A549 (cell line): Measurements from ENCODE around the gene PARVB. TPM values are rescaled to one million over a fixed set of nuclear protein-coding genes. Genes with fewer than 3 reads are reported as not detected.

Experiments
- ATAC-seq, 2 experiments: fragments of 200-7000 bp in 1 of 2; fragments of >200 bp in 1 of 2; cut with Nextera tagmentation in 1 of 2; cut with Tn5 transposase in 1 of 2; 3 replicates each; pipeline versions ENCODE4 v1.8.0 to v1.9.1; 2018 to 2020; ENCODE audit warnings: mild to moderate bottlenecking in 1 of 2, moderate library complexity in 1 of 2
- CTCF ChIA-PET: fragments of 300-600 bp; sonication (Branson Sonifier 250); formaldehyde crosslinking; extraction: SDS; loops from one replicate; lab custom pipeline; 2021; ENCODE audit warnings: antibody characterized with exemption, inconsistent platforms; lab: Yijun Ruan, JAX
- POLR2A ChIA-PET: fragments of 350-600 bp; formaldehyde crosslinking; extraction: SDS; loops from one replicate; lab custom pipeline; 2021; ENCODE audit warnings: antibody characterized with exemption, inconsistent platforms; lab: Yijun Ruan, JAX
- DNase-seq, 2 experiments: peaks; one replicate each; pipeline versions ENCODE4 v3.0.0 to v3.0.0-alpha.2; 2011 to 2016; ENCODE audit warnings: low read depth in 1 of 2, low spot score in 1 of 2
- FAIRE-seq: peaks from 2 replicates; lab custom pipeline; 2011; peaks lifted over from hg19 to GRCh38; lab: Jason Lieb, UNC
- H3K27ac ChIP-seq, 2 experiments: fragments of >200 bp; sonication (Bioruptor Twin); formaldehyde crosslinking; 3 replicates each; pipeline ENCODE4 v1.5.1; 2016 to 2017
- H3K4me1 ChIP-seq: fragments of >200 bp; sonication (Bioruptor Twin); formaldehyde crosslinking; 3 replicates; pipeline ENCODE4 v1.6.1; 2016
- H3K4me2 ChIP-seq: fragments of >200 bp; sonication (Bioruptor Twin); formaldehyde crosslinking; 3 replicates; pipeline ENCODE4 v1.6.1; 2016
- H3K4me3 ChIP-seq: fragments of >200 bp; sonication (Bioruptor Twin); formaldehyde crosslinking; 3 replicates; pipeline ENCODE4 v1.5.1; 2016
- H3K9me3 ChIP-seq: fragments of >200 bp; sonication (Bioruptor Twin); formaldehyde crosslinking; 3 replicates; pipeline ENCODE4 v1.6.1; 2016
- ATOH8 ChIP-seq: fragments of 250-450 bp; sonication (Bioruptor Pico); IDR thresholded peaks from 2 replicates; pipeline ENCODE4 v1.5.0; 2020; ENCODE audit warnings: low read depth, mild to moderate bottlenecking, moderate library complexity
- CHD2 ChIP-seq: fragments of 150-350 bp; IDR thresholded peaks from 2 replicates; pipeline ENCODE4 v1.6.1; 2014; ENCODE audit warnings: low read length; ENCODE audit not compliant: partially characterized antibody
- CHD4 ChIP-seq: fragments of 200-600 bp; sonication (generic); IDR thresholded peaks from 2 replicates; pipeline ENCODE4 v1.6.1; 2016; ENCODE audit warnings: antibody characterized with exemption, mild to moderate bottlenecking, borderline replicate concordance
- CTCF ChIP-seq: fragments of >200 bp; sonication (Bioruptor Twin); formaldehyde crosslinking; IDR thresholded peaks from 3 replicates; pipeline ENCODE4 v1.5.1; 2016
- ELK1 ChIP-seq: fragments of 150-350 bp; IDR thresholded peaks from 2 replicates; pipeline ENCODE4 v1.6.1; 2014; ENCODE audit warnings: low read depth, mild to moderate bottlenecking, low read length
- EP300 ChIP-seq, 2 experiments: fragments of >200 bp; sonication (Bioruptor Twin); formaldehyde crosslinking; IDR thresholded peaks; 2 replicates in 1 of 2; 3 replicates in 1 of 2; pipeline ENCODE4 v1.6.1; 2016 to 2017
- FOXS1 ChIP-seq: fragments of 250-450 bp; sonication (Bioruptor Pico); IDR thresholded peaks from 2 replicates; pipeline ENCODE4 v1.5.0; 2020; ENCODE audit warnings: mild to moderate bottlenecking, moderate library complexity
- HOXA7 ChIP-seq: fragments of 250-450 bp; sonication (Bioruptor Pico); IDR thresholded peaks from 2 replicates; pipeline ENCODE4 v1.5.0; 2020; ENCODE audit warnings: mild to moderate bottlenecking, moderate library complexity
- HOXB13 ChIP-seq: fragments of 250-450 bp; sonication (Bioruptor Pico); IDR thresholded peaks from 2 replicates; pipeline ENCODE4 v1.5.0; 2020; ENCODE audit warnings: low read depth, mild to moderate bottlenecking, moderate library complexity
- JUNB ChIP-seq: fragments of >200 bp; sonication (Bioruptor Twin); formaldehyde crosslinking; IDR thresholded peaks from 2 replicates; pipeline ENCODE4 v1.6.1; 2016
- MAX ChIP-seq: IDR thresholded peaks from 2 replicates; pipeline ENCODE4 v1.6.1; 2012
- MAZ ChIP-seq: fragments of 150-350 bp; IDR thresholded peaks from 2 replicates; pipeline ENCODE4 v1.6.1; 2014; ENCODE audit warnings: antibody characterized with exemption, low read depth, low read length, borderline replicate concordance
- POLR2A ChIP-seq: IDR thresholded peaks from 2 replicates; pipeline ENCODE4 v1.6.1; 2012; ENCODE audit warnings: mild to moderate bottlenecking, low read length
- POLR2AphosphoS2 ChIP-seq: conservative IDR thresholded peaks from 2 replicates; pipeline ENCODE4 v1.6.1; 2012; ENCODE audit warnings: low read length, improper control_type of control experiment, inconsistent platforms
- REST ChIP-seq: fragments of 200-600 bp; sonication (generic); IDR thresholded peaks from 2 replicates; pipeline ENCODE4 v1.6.1; 2016; ENCODE audit warnings: antibody characterized with exemption, mild to moderate bottlenecking, moderate library complexity
- SREBF2 ChIP-seq: fragments of 450-650 bp; IDR thresholded peaks from 2 replicates; pipeline ENCODE4 v1.6.1; 2014; ENCODE audit warnings: mild to moderate bottlenecking, moderate library complexity
- TP53 ChIP-seq: fragments of 250-450 bp; sonication (Bioruptor Pico); IDR thresholded peaks from 2 replicates; pipeline ENCODE4 v1.5.0; 2021; ENCODE audit warnings: mild to moderate bottlenecking, moderate library complexity
- USF2 ChIP-seq: fragments of 450-650 bp; IDR thresholded peaks from 2 replicates; pipeline ENCODE4 v1.6.1; 2014; ENCODE audit warnings: antibody characterized with exemption
- ZNF302 ChIP-seq: fragments of 250-450 bp; sonication (Bioruptor Pico); IDR thresholded peaks from 2 replicates; pipeline ENCODE4 v1.9.0; 2021; ENCODE audit warnings: inconsistent platforms, mild to moderate bottlenecking, moderate library complexity
- ZSCAN20 ChIP-seq: fragments of 250-450 bp; sonication (Bioruptor Pico); IDR thresholded peaks from 2 replicates; pipeline ENCODE4 v1.8.0; 2022; ENCODE audit warnings: mild to moderate bottlenecking, moderate library complexity
- WGBS: methylation state at CpG from one replicate; pipeline ENCODE4 v1.1.6; 2017; ENCODE audit errors: missing lambda C conversion rate; 5-methylcytosine and 5-hydroxymethylcytosine counted together
- polyA plus RNA-seq, 4 experiments: library from polyadenylated mRNA; depleted of rRNA in 3 of 4; stranded (reverse); fragments of >200 nt; fragmentation: RNase III in 1 of 4; extraction: RNeasy Plus Mini Kit Qiagen cat#74134 plus additional on column Dnase treatment in 1 of 4; gene quantifications; 2 replicates in 3 of 4; 3 replicates in 1 of 4; pipeline ENCODE4 v1.2.3, GENCODE V29; 2011 to 2017

The PARVB gene
- polyA plus RNA-seq, 2 of the 4 experiments (the other 2 are of a cell fraction) = 28.3 to 33.5 TPM

GRCh38 chr22:44087089-44087430 is 63.0 kb downstream of the PARVB start:
- no peaks in the 10 kb centered on the region; the same call in 2 of the 3 replicates for H3K9me3 ChIP-seq
- ATAC-seq = no peak
- TF ChIP-seq SREBF2 = no peak
- no peak for TF ChIP-seq CHD4
- TF ChIP-seq REST = no peak
- TF ChIP-seq ELK1 = no peak
- TF ChIP-seq MAZ = no peak
- TF ChIP-seq CTCF = no peak
- no peak for TF ChIP-seq HOXA7 (CRISPR knock-in tag)
- TF ChIP-seq TP53 (CRISPR knock-in tag) = no peak
- TF ChIP-seq HOXB13 = no peak
- TF ChIP-seq USF2 = no peak
- H3K4me3 ChIP-seq = no peak overlapping the region
- H3K27ac ChIP-seq = no peak overlapping the region
- ChIA-PET CTCF (interaction anchor here (1.1 to 9.2 kb wide), 7 partner anchors 13 to 539 kb away, joined by 3 to 147 read pairs (median 4); no protein-coding TSS in a partner anchor), POLR2A (no interaction called here)
- FAIRE-seq = no peak
- H3K4me2 ChIP-seq = no peak overlapping the region
- DNase-seq = no peak
- H3K4me1 ChIP-seq = peaks cover 6% of the 10 kb centered on the region; the same call in 1 of the 3 replicates
- WGBS = 91% methylated on average over 4 of the region's 4 CpGs

- ChIA-PET CTCF (interaction anchor here (1.0 to 9.2 kb wide), 3 partner anchors 95 to 537 kb away, joined by 3 to 147 read pairs (median 146); no protein-coding TSS in a partner anchor), POLR2A (no interaction called here)
- H3K4me3 ChIP-seq = no peak overlapping the region
- FAIRE-seq = no peak
- no peak overlapping the region for H3K27ac ChIP-seq
- no peaks in the 10 kb centered on the region; the same call in 2 of the 3 replicates for H3K9me3 ChIP-seq
- H3K4me1 ChIP-seq = peaks cover 6% of the 10 kb centered on the region; the same call in 1 of the 3 replicates
- ATAC-seq = peak in 1 of 2 experiments; percentile 34; a peak in 2 of 6 replicates
- WGBS = 71% methylated on average over 16 of the region's 17 CpGs
- no peak for DNase-seq
- TF ChIP-seq SREBF2 (no peak), ATOH8 (CRISPR knock-in tag) (no peak), POLR2AphosphoS2 (no peak), MAX (no peak), EP300 (IDR thresholded peaks at IDR 0.05) (no peak), CHD2 (no peak), ZNF302 (CRISPR knock-in tag) (no peak), POLR2A (no peak), ZSCAN20 (no peak), JUNB (no peak), CHD4 (no peak), ELK1 (no peak), FOXS1 (CRISPR knock-in tag) (no peak)
- H3K4me2 ChIP-seq = no peak overlapping the region
These were observed 65.0 kb downstream of the PARVB start for GRCh38 chr22:44088976-44089570.
